OCI-LY3 (cell line): ENCODE results near the gene HERPUD1.

ENCODE experiments used
- H2AFZ ChIP-seq: fragments of 200-600, 300-600 bp; shearing (Covaris generic); 2 replicates; pipeline ENCODE4 v1.6.0; 2014; ENCODE audit warnings: antibody characterized with exemption, low read depth, low read length
- H3K27ac ChIP-seq: fragments of 200-600, 300-600 bp; sonication (generic); 2 replicates; pipeline ENCODE4 v1.5.1; 2014; ENCODE audit warnings: mild to moderate bottlenecking, low read length, moderate library complexity, mixed read lengths
- H3K27me3 ChIP-seq: fragments of 200-600, 300-600 bp; sonication (generic); 2 replicates; pipeline ENCODE4 v1.6.1; 2014; ENCODE audit warnings: low read depth, low read length, mixed read lengths
- H3K36me3 ChIP-seq: fragments of 200-600, 300-600 bp; sonication (generic); replicated peaks from 2 replicates; pipeline ENCODE3; 2014; ENCODE audit warnings: low read depth, low read length, mixed read lengths
- H3K4me1 ChIP-seq: fragments of 300-600, 200-600 bp; sonication (generic); 2 replicates; pipeline ENCODE4 v1.6.1; 2014; ENCODE audit warnings: low read length, mixed read lengths
- H3K4me2 ChIP-seq: fragments of 200-600, 300-600 bp; sonication (generic); 2 replicates; pipeline ENCODE4 v1.6.1; 2014; ENCODE audit warnings: low read length, mixed read lengths
- H3K4me3 ChIP-seq: fragments of 300-600, 200-600 bp; sonication (generic); 2 replicates; pipeline ENCODE4 v1.5.1; 2014; ENCODE audit warnings: antibody characterized with exemption, mild to moderate bottlenecking, low read length, moderate library complexity
- H3K79me2 ChIP-seq: fragments of 300-600, 200-600 bp; shearing (Covaris generic); 2 replicates; pipeline ENCODE4 v1.6.1; 2014; ENCODE audit warnings: mild to moderate bottlenecking, low read length, mixed read lengths
- H3K9ac ChIP-seq: fragments of 300-600, 200-600 bp; shearing (Covaris generic); 2 replicates; pipeline ENCODE4 v1.6.0; 2014; ENCODE audit warnings: mild to moderate bottlenecking, low read length, moderate library complexity
- H3K9me3 ChIP-seq: fragments of 200-600, 300-600 bp; shearing (Covaris generic); 2 replicates; pipeline ENCODE4 v1.6.1; 2014; ENCODE audit warnings: low read length, mixed read lengths; ENCODE audit not compliant: insufficient read depth
- H4K20me1 ChIP-seq: fragments of 200-600, 300-600 bp; sonication (generic); 2 replicates; pipeline ENCODE4 v1.6.1; 2016; ENCODE audit warnings: low read length, mixed read lengths; ENCODE audit not compliant: insufficient read depth
- CTCF ChIP-seq: fragments of 200-600, 300-600 bp; sonication (generic); IDR thresholded peaks from 2 replicates; pipeline ENCODE4 v1.5.1; 2014; ENCODE audit warnings: antibody characterized with exemption, low read length, low read depth
- EZH2phosphoT487 ChIP-seq: fragments of 200-600 bp; shearing (Covaris generic); IDR thresholded peaks from 2 replicates; pipeline ENCODE4 v1.6.1; 2018; ENCODE audit warnings: antibody characterized with exemption, mixed run types, low read depth

HERPUD1 gene

GRCh38 chr16:56941092-56941491, 9.2 kb downstream of the HERPUD1 start:
- Histone ChIP-seq H3K4me3 (peak overlapping the region; percentile 9; the same call in 1 of the 2 replicates), H3K79me2 (peaks cover 58% of the 10 kb centered on the region), H2AFZ (no peak overlapping the region), H3K9ac (peak overlapping the region; percentile 20), H3K36me3 (peaks cover 75% of the 10 kb centered on the region), H3K9me3 (no peaks in the 10 kb centered on the region), H3K4me1 (peaks cover 99% of the 10 kb centered on the region), H4K20me1 (peaks cover 61% of the 10 kb centered on the region), H3K4me2 (peak overlapping the region; percentile 57), H3K27ac (peak overlapping the region; percentile 73), H3K27me3 (no peaks in the 10 kb centered on the region)
- no peak for TF ChIP-seq EZH2phosphoT487
- no peak for TF ChIP-seq CTCF

GRCh38 chr16:56941856-56942331, 10.0 kb downstream of the HERPUD1 start:
- Histone ChIP-seq H3K79me2 (peaks cover 50% of the 10 kb centered on the region), H3K9ac (peak overlapping the region; percentile 6; the same call in 1 of the 2 replicates), H3K4me1 (peaks cover 97% of the 10 kb centered on the region), H2AFZ (no peak overlapping the region), H4K20me1 (peaks cover 53% of the 10 kb centered on the region), H3K27ac (peak overlapping the region; percentile 97), H3K27me3 (no peaks in the 10 kb centered on the region), H3K9me3 (no peaks in the 10 kb centered on the region), H3K4me3 (peak overlapping the region; percentile 21), H3K4me2 (peak overlapping the region; percentile 68), H3K36me3 (peaks cover 73% of the 10 kb centered on the region)
- TF ChIP-seq CTCF (no peak), EZH2phosphoT487 (no peak)

- Histone ChIP-seq H3K4me3 (peak overlapping the region; percentile 40), H3K9me3 (no peaks in the 10 kb centered on the region), H3K79me2 (peaks cover 31% of the 10 kb centered on the region), H4K20me1 (peaks cover 35% of the 10 kb centered on the region), H3K4me1 (peaks cover 78% of the 10 kb centered on the region), H2AFZ (no peak overlapping the region), H3K4me2 (peak overlapping the region; percentile 68), H3K36me3 (peaks cover 68% of the 10 kb centered on the region), H3K9ac (peak overlapping the region; percentile 64), H3K27me3 (no peaks in the 10 kb centered on the region), H3K27ac (peak overlapping the region; percentile 97)
- no peak for TF ChIP-seq CTCF
- TF ChIP-seq EZH2phosphoT487 = no peak
Measured at GRCh38 chr16:56943761-56944375, 11.9 kb downstream of the HERPUD1 start.

- Histone ChIP-seq H3K27me3 (no peaks in the 10 kb centered on the region), H3K9me3 (no peaks in the 10 kb centered on the region), H3K9ac (peak overlapping the region; percentile 64), H3K4me1 (peaks cover 71% of the 10 kb centered on the region), H3K79me2 (peaks cover 17% of the 10 kb centered on the region), H3K27ac (peak overlapping the region; percentile 97), H3K36me3 (peaks cover 55% of the 10 kb centered on the region), H3K4me3 (peak overlapping the region; percentile 30), H2AFZ (no peak overlapping the region), H3K4me2 (peak overlapping the region; percentile 68), H4K20me1 (peaks cover 22% of the 10 kb centered on the region)
- no peak for TF ChIP-seq CTCF
- no peak for TF ChIP-seq EZH2phosphoT487
Measured at GRCh38 chr16:56944954-56945839, 13.3 kb downstream of the HERPUD1 start.
